Upper lobe of right lung (tissue), 1 donor: Measurements from ENCODE around the gene TRAF7. TPM values are rescaled to one million over a fixed set of nuclear protein-coding genes. Genes with fewer than 3 reads are reported as not detected.

ENCODE experiments used
- ATAC-seq: fragments of 200-7000 bp; cut with Tn5 transposase; one replicate; pipeline ENCODE4 v1.9.1; 2020; ENCODE audit warnings: mild to moderate bottlenecking, moderate library complexity
- DNase-seq: peaks from one replicate; pipeline ENCODE4 v3.0.0-alpha.2; 2020
- H3K27ac ChIP-seq: fragments of 200-600 bp; one replicate; pipeline ENCODE4 v1.8.0; 2022
- H3K27me3 ChIP-seq: fragments of 200-600 bp; one replicate; pipeline ENCODE4 v1.8.0; 2022; ENCODE audit warnings: mild to moderate bottlenecking
- H3K36me3 ChIP-seq: fragments of 200-600 bp; one replicate; pipeline ENCODE4 v1.8.0; 2022
- H3K4me1 ChIP-seq: fragments of 200-600 bp; one replicate; pipeline ENCODE4 v1.8.0; 2022
- H3K4me3 ChIP-seq: fragments of 200-600 bp; one replicate; pipeline ENCODE4 v1.8.0; 2022; ENCODE audit warnings: mild to moderate bottlenecking
- H3K9me3 ChIP-seq: fragments of 200-600 bp; one replicate; pipeline ENCODE4 v1.8.0; 2022
- CTCF ChIP-seq: fragments of 200-600 bp; IDR thresholded peaks from one replicate; pipeline ENCODE4 v1.8.0; 2022; ENCODE audit warnings: antibody characterized with exemption
- intact Hi-C: fragments of 100-400 bp; cut with DNase I; formaldehyde crosslinking; loops from one replicate; pipeline ENCODE4 v1.11.0; 2022
- total RNA-seq: library from RNA; stranded (reverse); fragmentation: NEBNext Ultra II Directional; extraction: Animal tissue kit (Norgen Biotek cat#: 25700); gene quantifications from one replicate; pipeline ENCODE4 v1.2.1, GENCODE V29; 2021
- donor health status: DM: no; HTN: yes; CAD: no; lungs with severe emphysema.

The TRAF7 gene
- total RNA-seq, 1 donor from 2014 or later = 64.3 TPM

- no peak for TF ChIP-seq CTCF
- Histone ChIP-seq H3K27me3 (no peaks in the 10 kb centered on the region), H3K4me1 (no peaks in the 10 kb centered on the region), H3K36me3 (peaks cover 38% of the 10 kb centered on the region), H3K4me3 (no peak overlapping the region), H3K27ac (no peak overlapping the region), H3K9me3 (no peaks in the 10 kb centered on the region)
- intact Hi-C loops = no loop called here
- ATAC-seq (no peak), DNase-seq (no peak)
Measured at GRCh38 chr16:2177561-2177960, 22.0 kb downstream of the TRAF7 start.

- peak; percentile 44 for ATAC-seq
- H3K4me3 ChIP-seq = no peak overlapping the region
Measured at GRCh38 chr16:2178321-2179106, 22.9 kb downstream of the TRAF7 start.

DNA sequence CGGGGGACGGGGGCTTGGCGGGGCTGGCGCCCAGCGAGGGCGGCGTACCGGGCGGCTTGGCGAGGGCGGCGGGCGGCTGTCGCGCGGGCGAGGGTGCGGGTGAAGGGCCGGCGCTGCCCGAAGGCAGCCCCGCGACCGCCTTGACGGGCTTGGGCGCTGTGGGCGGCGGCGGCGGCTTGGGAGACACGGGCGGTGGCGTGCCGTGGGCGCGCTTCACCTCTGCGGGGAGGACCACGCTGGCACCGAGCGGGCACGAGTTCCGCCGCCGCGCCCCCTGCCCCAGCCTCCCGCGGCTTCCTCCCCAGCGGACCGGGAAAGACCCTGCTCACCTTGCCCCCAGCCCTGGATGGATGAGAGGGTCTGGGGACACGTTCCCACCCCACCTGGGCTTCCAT is 23.5 kb downstream of the TRAF7 start:
- H3K36me3 ChIP-seq = peaks cover 26% of the 10 kb centered on the region
- DNase-seq (no peak), ATAC-seq (no peak)
- H3K27ac ChIP-seq = no peak overlapping the region
- intact Hi-C loops = no loop called here
- H3K4me1 ChIP-seq = no peaks in the 10 kb centered on the region
- H3K4me3 ChIP-seq = no peak overlapping the region
- no peak for TF ChIP-seq CTCF
- no peaks in the 10 kb centered on the region for H3K9me3 ChIP-seq
- no peaks in the 10 kb centered on the region for H3K27me3 ChIP-seq

More at GRCh38 chr16:2178321-2179106, 22.9 kb downstream of the TRAF7 start:
- no peak for DNase-seq
- intact Hi-C loops = no loop called here
- TF ChIP-seq CTCF = no peak
- Histone ChIP-seq H3K27ac (no peak overlapping the region), H3K36me3 (peaks cover 32% of the 10 kb centered on the region), H3K4me1 (no peaks in the 10 kb centered on the region), H3K27me3 (no peaks in the 10 kb centered on the region), H3K9me3 (no peaks in the 10 kb centered on the region)

DNA sequence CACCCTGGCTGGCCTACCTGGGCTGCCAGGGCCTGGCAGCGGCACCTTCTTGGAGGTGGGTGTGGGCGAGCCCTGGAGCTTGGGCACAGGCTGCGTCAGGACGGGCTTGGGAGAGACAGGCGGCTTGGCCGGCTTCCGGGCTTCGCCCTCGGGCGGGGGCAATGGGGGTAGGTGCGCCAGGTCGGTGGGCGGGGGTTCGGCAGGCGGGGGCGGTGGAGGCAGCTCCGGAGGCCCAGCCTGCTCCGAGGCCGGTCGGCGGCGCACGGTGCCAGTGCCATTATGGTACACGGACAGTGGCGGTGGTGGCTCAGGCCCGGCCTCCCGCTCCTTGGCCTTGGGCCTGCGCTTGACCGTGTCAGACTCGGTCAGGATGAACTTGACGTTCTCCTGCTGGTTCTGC is 24.0 kb downstream of the TRAF7 start:
- H3K27ac ChIP-seq = no peak overlapping the region
- no peak for TF ChIP-seq CTCF
- no peaks in the 10 kb centered on the region for H3K9me3 ChIP-seq
- no peak for DNase-seq
- H3K4me3 ChIP-seq = no peak overlapping the region
- no peaks in the 10 kb centered on the region for H3K27me3 ChIP-seq
- ATAC-seq = no peak
- intact Hi-C loops = no loop called here
- H3K36me3 ChIP-seq = peaks cover 21% of the 10 kb centered on the region
- H3K4me1 ChIP-seq = no peaks in the 10 kb centered on the region

DNA sequence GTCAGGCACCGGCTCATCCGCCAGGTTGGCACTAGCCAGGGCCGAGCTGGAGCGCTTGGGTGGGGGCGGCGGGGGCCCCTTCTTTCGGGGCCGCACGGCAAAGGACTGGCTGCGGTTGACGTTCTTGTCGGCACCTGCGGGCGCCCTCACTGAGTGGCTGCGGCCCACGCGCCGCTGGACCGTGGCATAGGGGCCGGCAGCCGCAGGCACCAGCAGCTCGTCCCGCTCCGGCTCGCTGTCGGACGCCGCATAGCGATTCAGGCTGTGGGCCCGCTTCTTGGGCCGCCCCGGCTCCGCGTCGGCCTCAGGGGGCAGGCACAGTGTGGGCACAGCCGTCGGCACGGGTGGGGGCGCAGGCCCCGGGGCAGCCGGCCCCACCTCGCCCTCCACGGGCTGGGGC is 24.9 kb downstream of the TRAF7 start:
- Histone ChIP-seq H3K27me3 (no peaks in the 10 kb centered on the region), H3K4me3 (no peak overlapping the region), H3K27ac (no peak overlapping the region), H3K36me3 (peaks cover 12% of the 10 kb centered on the region), H3K4me1 (no peaks in the 10 kb centered on the region), H3K9me3 (no peaks in the 10 kb centered on the region)
- DNase-seq = no peak
- TF ChIP-seq CTCF = no peak
- no peak for ATAC-seq
- intact Hi-C loops = no loop called here
